WTC11 (cell line): ENCODE data around the gene POLR2L. TPM values are rescaled to one million over a fixed set of nuclear protein-coding genes. Genes with fewer than 3 reads are reported as not detected.

Experiments used
- ATAC-seq: fragments of 200-7000 bp; cut with Tn5 transposase; 2 replicates; pipeline ENCODE4 v1.10.0; 2021; ENCODE audit warnings: mild to moderate bottlenecking, moderate library complexity
- CTCF ChIA-PET: fragments of 300-600 bp; sonication (Branson Sonifier 250); formaldehyde crosslinking; loops from one replicate; lab custom pipeline; 2021; ENCODE audit warnings: antibody characterized with exemption; lab: Charles Lee
- POLR2A ChIA-PET: fragments of 350-600 bp; sonication (Branson Sonifier 250); formaldehyde crosslinking; loops from one replicate; lab custom pipeline; 2021; ENCODE audit warnings: antibody characterized with exemption; lab: Charles Lee
- DNase-seq: peaks from one replicate; pipeline ENCODE4 v3.0.0; 2021; ENCODE audit warnings: low spot score
- H3K27ac Mint-ChIP-seq: 2 replicates; pipeline ENCODE4 v1.8.0; 2021; ENCODE audit warnings: mixed read lengths
- H3K27me3 Mint-ChIP-seq: 2 replicates; pipeline ENCODE4 v1.8.0; 2021; ENCODE audit warnings: low read depth, mild to moderate bottlenecking, moderate library complexity, mixed read lengths
- H3K36me3 Mint-ChIP-seq: 2 replicates; pipeline ENCODE4 v1.8.0; 2021; ENCODE audit warnings: mixed read lengths
- H3K4me1 Mint-ChIP-seq: 2 replicates; pipeline ENCODE4 v1.8.0; 2022; ENCODE audit warnings: mixed read lengths
- H3K4me3 Mint-ChIP-seq: 2 replicates; pipeline ENCODE4 v1.8.0; 2021; ENCODE audit warnings: mild to moderate bottlenecking, moderate library complexity, mixed read lengths
- H3K9me3 Mint-ChIP-seq: 2 replicates; pipeline ENCODE4 v1.8.0; 2021; ENCODE audit warnings: mixed read lengths
- CREM ChIP-seq: sonication (generic); formaldehyde crosslinking; IDR thresholded peaks from 2 replicates; pipeline ENCODE4 v1.8.1; 2022; ENCODE audit warnings: mild to moderate bottlenecking, missing genetic modification reagents, moderate library complexity
- E2F5 ChIP-seq: sonication (generic); formaldehyde crosslinking; IDR thresholded peaks from 2 replicates; pipeline ENCODE4 v1.8.1; 2022; ENCODE audit warnings: mild to moderate bottlenecking, moderate library complexity, missing genetic modification reagents
- EMX1 ChIP-seq: fragments of 250-450 bp; sonication (Bioruptor Pico); IDR thresholded peaks from 2 replicates; pipeline ENCODE4 v1.8.0; 2021; ENCODE audit warnings: mild to moderate bottlenecking
- GTF2I ChIP-seq: fragments of 250-450 bp; sonication (Bioruptor Pico); conservative IDR thresholded peaks from 2 replicates; pipeline ENCODE4 v1.4.0; 2021; ENCODE audit warnings: mild to moderate bottlenecking
- MLX ChIP-seq: sonication (generic); formaldehyde crosslinking; IDR thresholded peaks from 2 replicates; pipeline ENCODE4 v1.8.1; 2023; ENCODE audit warnings: mild to moderate bottlenecking, missing genetic modification reagents, moderate library complexity
- NR3C1 ChIP-seq: sonication (generic); formaldehyde crosslinking; conservative IDR thresholded peaks from 2 replicates; pipeline ENCODE4 v1.8.1; 2023; ENCODE audit warnings: low read depth, mild to moderate bottlenecking, missing genetic modification reagents
- SMAD4 ChIP-seq: sonication (generic); formaldehyde crosslinking; IDR thresholded peaks from 2 replicates; pipeline ENCODE4 v1.8.0; 2022; ENCODE audit warnings: mild to moderate bottlenecking, missing genetic modification reagents
- SP1 ChIP-seq: sonication (generic); formaldehyde crosslinking; conservative IDR thresholded peaks from 2 replicates; pipeline ENCODE4 v1.8.1; 2022; ENCODE audit warnings: missing genetic modification reagents
- STAT6 ChIP-seq: sonication (generic); formaldehyde crosslinking; conservative IDR thresholded peaks from 2 replicates; pipeline ENCODE4 v1.8.1; 2023; ENCODE audit warnings: mild to moderate bottlenecking, low read depth, missing genetic modification reagents, moderate library complexity
- TEAD1 ChIP-seq: sonication (generic); formaldehyde crosslinking; IDR thresholded peaks from 2 replicates; pipeline ENCODE4 v1.8.0; 2022; ENCODE audit warnings: mild to moderate bottlenecking, missing genetic modification reagents
- ZNF138 ChIP-seq: sonication (generic); formaldehyde crosslinking; conservative IDR thresholded peaks from 2 replicates; pipeline ENCODE4 v1.8.1; 2022; ENCODE audit warnings: mild to moderate bottlenecking, moderate library complexity, missing genetic modification reagents
- ZNF416 ChIP-seq: fragments of 250-450 bp; sonication (Bioruptor Pico); IDR thresholded peaks from 2 replicates; pipeline ENCODE4 v1.9.0; 2021; ENCODE audit warnings: mild to moderate bottlenecking, inconsistent platforms
- total RNA-seq: library from RNA; stranded (reverse); gene quantifications from 3 replicates; pipeline ENCODE4 v1.2.3, GENCODE V29; 2021
- TF ChIP-seq, protein P1 (sequence below): sonication (generic); formaldehyde crosslinking; IDR thresholded peaks from 2 replicates; pipeline ENCODE4 v1.8.0; 2022; ENCODE audit warnings: missing genetic modification reagents
- TF ChIP-seq, protein P2 (sequence below): sonication (generic); formaldehyde crosslinking; IDR thresholded peaks from 2 replicates; pipeline ENCODE4 v1.8.1; 2023; ENCODE audit warnings: mild to moderate bottlenecking, moderate library complexity, missing genetic modification reagents
- TF ChIP-seq, protein P3 (sequence below): fragments of 250-450 bp; sonication (Bioruptor Pico); IDR thresholded peaks from 2 replicates; pipeline ENCODE4 v1.8.0; 2021; ENCODE audit warnings: mild to moderate bottlenecking

Gene POLR2L
- total RNA-seq, 1 experiment from 2014 or later, result 152 TPM

- DNase-seq (no peak), ATAC-seq (no peak)
- H3K4me3 Mint-ChIP-seq, result peak overlapping the region; percentile 73
- POLR2A ChIA-PET, result interaction anchor here (1.0 to 2.3 kb wide), 2 partner anchors 9 to 10 kb away, joined by 4 to 6 read pairs; partner anchors contain the start of genes POLR2L and TSPAN4
- CTCF ChIA-PET, result interaction anchor here (1.0 to 7.7 kb wide), 6 partner anchors 8 to 88 kb away, joined by 3 to 82 read pairs (median 4); partner anchors contain the start of genes POLR2L and TSPAN4
- TF ChIP-seq GTF2I (CRISPR knock-in tag), result no peak
- TF ChIP-seq, protein P1, sequence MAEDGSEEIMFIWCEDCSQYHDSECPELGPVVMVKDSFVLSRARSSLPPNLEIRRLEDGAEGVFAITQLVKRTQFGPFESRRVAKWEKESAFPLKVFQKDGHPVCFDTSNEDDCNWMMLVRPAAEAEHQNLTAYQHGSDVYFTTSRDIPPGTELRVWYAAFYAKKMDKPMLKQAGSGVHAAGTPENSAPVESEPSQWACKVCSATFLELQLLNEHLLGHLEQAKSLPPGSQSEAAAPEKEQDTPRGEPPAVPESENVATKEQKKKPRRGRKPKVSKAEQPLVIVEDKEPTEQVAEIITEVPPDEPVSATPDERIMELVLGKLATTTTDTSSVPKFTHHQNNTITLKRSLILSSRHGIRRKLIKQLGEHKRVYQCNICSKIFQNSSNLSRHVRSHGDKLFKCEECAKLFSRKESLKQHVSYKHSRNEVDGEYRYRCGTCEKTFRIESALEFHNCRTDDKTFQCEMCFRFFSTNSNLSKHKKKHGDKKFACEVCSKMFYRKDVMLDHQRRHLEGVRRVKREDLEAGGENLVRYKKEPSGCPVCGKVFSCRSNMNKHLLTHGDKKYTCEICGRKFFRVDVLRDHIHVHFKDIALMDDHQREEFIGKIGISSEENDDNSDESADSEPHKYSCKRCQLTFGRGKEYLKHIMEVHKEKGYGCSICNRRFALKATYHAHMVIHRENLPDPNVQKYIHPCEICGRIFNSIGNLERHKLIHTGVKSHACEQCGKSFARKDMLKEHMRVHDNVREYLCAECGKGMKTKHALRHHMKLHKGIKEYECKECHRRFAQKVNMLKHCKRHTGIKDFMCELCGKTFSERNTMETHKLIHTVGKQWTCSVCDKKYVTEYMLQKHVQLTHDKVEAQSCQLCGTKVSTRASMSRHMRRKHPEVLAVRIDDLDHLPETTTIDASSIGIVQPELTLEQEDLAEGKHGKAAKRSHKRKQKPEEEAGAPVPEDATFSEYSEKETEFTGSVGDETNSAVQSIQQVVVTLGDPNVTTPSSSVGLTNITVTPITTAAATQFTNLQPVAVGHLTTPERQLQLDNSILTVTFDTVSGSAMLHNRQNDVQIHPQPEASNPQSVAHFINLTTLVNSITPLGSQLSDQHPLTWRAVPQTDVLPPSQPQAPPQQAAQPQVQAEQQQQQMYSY, result peak; percentile 93
- H3K9me3 Mint-ChIP-seq, result no peaks in the 10 kb centered on the region
- peaks cover 22% of the 10 kb centered on the region for H3K27me3 Mint-ChIP-seq
- H3K36me3 Mint-ChIP-seq, result peaks cover 4% of the 10 kb centered on the region
- peaks cover 32% of the 10 kb centered on the region for H3K4me1 Mint-ChIP-seq
- H3K27ac Mint-ChIP-seq, result no peak overlapping the region
These were observed 8.4 kb downstream of the POLR2L start for GRCh38 chr11:833849-834311.

DNA sequence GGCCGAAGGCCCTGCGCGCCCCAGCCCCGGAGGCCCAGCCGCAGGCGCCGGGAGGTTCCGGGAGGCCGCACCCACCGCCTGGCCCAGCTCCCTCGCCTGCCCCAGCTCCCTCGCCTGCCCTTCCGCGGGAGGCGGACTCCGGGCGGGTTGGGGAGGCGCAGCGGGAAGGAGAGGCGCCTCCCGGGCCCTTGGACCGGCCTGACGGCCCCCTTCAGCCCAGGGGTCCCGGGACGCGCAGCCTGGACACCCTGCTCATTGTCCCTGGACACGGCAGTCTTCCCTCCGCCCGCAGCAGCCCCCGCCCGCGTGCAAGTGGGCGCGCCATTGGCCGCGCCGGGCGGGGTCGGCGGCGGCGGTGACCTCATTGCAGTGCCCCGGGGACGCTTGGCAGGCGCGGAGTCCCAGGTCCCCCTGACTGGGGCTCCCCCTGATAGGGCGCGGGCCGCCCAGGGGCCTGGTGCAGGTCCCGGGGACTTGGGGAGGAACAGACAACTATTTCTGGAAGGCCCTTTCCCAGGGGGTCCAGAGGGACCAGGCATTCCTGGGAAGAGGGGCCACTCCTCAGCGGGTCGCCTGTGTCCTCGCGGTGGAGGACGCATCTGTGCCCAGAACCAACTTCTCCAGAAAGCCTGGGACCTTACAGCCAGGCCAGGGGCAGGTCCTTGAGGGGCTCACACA lies 9.1 kb downstream of the POLR2L start:
- H3K27ac Mint-ChIP-seq, result no peak overlapping the region
- TF ChIP-seq, protein P2, sequence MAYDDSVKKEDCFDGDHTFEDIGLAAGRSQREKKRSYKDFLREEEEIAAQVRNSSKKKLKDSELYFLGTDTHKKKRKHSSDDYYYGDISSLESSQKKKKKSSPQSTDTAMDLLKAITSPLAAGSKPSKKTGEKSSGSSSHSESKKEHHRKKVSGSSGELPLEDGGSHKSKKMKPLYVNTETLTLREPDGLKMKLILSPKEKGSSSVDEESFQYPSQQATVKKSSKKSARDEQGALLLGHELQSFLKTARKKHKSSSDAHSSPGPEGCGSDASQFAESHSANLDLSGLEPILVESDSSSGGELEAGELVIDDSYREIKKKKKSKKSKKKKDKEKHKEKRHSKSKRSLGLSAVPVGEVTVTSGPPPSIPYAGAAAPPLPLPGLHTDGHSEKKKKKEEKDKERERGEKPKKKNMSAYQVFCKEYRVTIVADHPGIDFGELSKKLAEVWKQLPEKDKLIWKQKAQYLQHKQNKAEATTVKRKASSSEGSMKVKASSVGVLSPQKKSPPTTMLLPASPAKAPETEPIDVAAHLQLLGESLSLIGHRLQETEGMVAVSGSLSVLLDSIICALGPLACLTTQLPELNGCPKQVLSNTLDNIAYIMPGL, result peak; percentile 28; the same call in 1 of the 2 replicates
- TF ChIP-seq, protein P3, sequence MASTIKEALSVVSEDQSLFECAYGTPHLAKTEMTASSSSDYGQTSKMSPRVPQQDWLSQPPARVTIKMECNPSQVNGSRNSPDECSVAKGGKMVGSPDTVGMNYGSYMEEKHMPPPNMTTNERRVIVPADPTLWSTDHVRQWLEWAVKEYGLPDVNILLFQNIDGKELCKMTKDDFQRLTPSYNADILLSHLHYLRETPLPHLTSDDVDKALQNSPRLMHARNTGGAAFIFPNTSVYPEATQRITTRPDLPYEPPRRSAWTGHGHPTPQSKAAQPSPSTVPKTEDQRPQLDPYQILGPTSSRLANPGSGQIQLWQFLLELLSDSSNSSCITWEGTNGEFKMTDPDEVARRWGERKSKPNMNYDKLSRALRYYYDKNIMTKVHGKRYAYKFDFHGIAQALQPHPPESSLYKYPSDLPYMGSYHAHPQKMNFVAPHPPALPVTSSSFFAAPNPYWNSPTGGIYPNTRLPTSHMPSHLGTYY, result no peak
- no peak for TF ChIP-seq MLX
- TF ChIP-seq, all 79 proteins: peak for 1
- Mint-ChIP-seq H3K4me3 (peak overlapping the region; percentile 73), H3K4me1 (peaks cover 33% of the 10 kb centered on the region), H3K36me3 (no peaks in the 10 kb centered on the region), H3K27me3 (peaks cover 25% of the 10 kb centered on the region), H3K9me3 (no peaks in the 10 kb centered on the region)
- ATAC-seq, result no peak
- ChIA-PET POLR2A (interaction anchor here (0.9 to 2.3 kb wide), 4 partner anchors 9 to 24 kb away, joined by 3 to 6 read pairs (median 4); partner anchors contain the start of genes PNPLA2, POLR2L, RPLP2 and TSPAN4), CTCF (interaction anchor here (1.0 to 7.7 kb wide), 6 partner anchors 9 to 89 kb away, joined by 3 to 82 read pairs (median 4); partner anchors contain the start of genes POLR2L and TSPAN4)
- DNase-seq, result no peak

GRCh38 chr11:832529-833113 lies 9.7 kb downstream of the POLR2L start, which contains the start of gene CD151:
CD151 (plus strand) TSS chr11:832952; CDS start chr11:836070, 3,118 bp downstream.
- ChIA-PET CTCF (interaction anchor here (0.6 to 7.7 kb wide), 4 partner anchors 10 to 92 kb away, joined by 3 to 82 read pairs (median 6); partner anchors contain the start of genes AP2A2, POLR2L and TSPAN4), POLR2A (interaction anchor here (0.9 to 3.8 kb wide), 4 partner anchors 10 to 23 kb away, joined by 3 to 35 read pairs (median 5); partner anchors contain the start of genes PNPLA2, POLR2L, RPLP2 and TSPAN4)
- H3K27me3 Mint-ChIP-seq, result peaks cover 31% of the 10 kb centered on the region
- ATAC-seq, result peak; percentile 33
- H3K36me3 Mint-ChIP-seq, result no peaks in the 10 kb centered on the region
- H3K4me3 Mint-ChIP-seq, result peak within 1 kb of the TSS; percentile 73
- no peak within 1 kb of the TSS for H3K27ac Mint-ChIP-seq
- H3K9me3 Mint-ChIP-seq, result no peaks in the 10 kb centered on the region
- DNase-seq, result peak; percentile 70
- H3K4me1 Mint-ChIP-seq, result peaks cover 39% of the 10 kb centered on the region
- TF ChIP-seq CREM, result no peak
- TF ChIP-seq, protein P2, result no peak
- TF ChIP-seq TEAD1, result no peak
- TF ChIP-seq ZNF416 (CRISPR knock-in tag), result no peak
- peak; percentile 49; the same call in 1 of the 2 replicates for TF ChIP-seq SP1 (CRISPR knock-in tag)
- TF ChIP-seq E2F5, result 0 out of 2 replicates have a peak, but pooled peaks have one; percentile 39
- no peak for TF ChIP-seq EMX1
- no peak for TF ChIP-seq SMAD4 (CRISPR knock-in tag)
- no peak for TF ChIP-seq ZNF138 (CRISPR knock-in tag)
- TF ChIP-seq NR3C1 (CRISPR knock-in tag), result no peak
- no peak for TF ChIP-seq STAT6
